GM12874 (cell line): ENCODE data around the gene ZSCAN5A.

Experiments
- TF ChIP-seq, protein P1 (sequence below): IDR thresholded peaks from 2 replicates; pipeline ENCODE4 v1.5.1; 2011; ENCODE audit warnings: low read depth, mild to moderate bottlenecking, control low read depth, low read length, moderate library complexity; ENCODE audit not compliant: insufficient read depth

ZSCAN5A gene

DNA sequence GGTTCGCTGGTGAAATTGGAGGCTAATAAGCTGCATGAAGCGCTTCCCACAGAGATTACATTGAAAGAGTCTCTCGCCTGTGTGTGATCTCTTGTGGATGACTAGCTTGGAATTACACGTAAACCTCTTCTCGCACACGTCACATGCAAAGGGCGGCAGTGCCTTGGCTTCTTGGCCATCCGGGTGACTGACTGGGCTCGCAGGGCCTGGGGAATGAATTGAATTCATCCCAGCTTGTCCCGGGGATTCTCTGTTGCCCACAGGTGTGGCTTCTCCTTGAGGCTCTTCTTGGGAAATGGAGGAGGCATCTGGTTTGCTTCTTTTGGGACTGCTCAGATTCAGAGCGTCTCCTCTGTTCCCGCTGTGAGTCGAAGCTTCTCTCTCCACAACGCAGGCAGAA is 92.8 kb downstream of the ZSCAN5A start:
- TF ChIP-seq, protein P1, sequence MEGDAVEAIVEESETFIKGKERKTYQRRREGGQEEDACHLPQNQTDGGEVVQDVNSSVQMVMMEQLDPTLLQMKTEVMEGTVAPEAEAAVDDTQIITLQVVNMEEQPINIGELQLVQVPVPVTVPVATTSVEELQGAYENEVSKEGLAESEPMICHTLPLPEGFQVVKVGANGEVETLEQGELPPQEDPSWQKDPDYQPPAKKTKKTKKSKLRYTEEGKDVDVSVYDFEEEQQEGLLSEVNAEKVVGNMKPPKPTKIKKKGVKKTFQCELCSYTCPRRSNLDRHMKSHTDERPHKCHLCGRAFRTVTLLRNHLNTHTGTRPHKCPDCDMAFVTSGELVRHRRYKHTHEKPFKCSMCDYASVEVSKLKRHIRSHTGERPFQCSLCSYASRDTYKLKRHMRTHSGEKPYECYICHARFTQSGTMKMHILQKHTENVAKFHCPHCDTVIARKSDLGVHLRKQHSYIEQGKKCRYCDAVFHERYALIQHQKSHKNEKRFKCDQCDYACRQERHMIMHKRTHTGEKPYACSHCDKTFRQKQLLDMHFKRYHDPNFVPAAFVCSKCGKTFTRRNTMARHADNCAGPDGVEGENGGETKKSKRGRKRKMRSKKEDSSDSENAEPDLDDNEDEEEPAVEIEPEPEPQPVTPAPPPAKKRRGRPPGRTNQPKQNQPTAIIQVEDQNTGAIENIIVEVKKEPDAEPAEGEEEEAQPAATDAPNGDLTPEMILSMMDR: no peak

DNA sequence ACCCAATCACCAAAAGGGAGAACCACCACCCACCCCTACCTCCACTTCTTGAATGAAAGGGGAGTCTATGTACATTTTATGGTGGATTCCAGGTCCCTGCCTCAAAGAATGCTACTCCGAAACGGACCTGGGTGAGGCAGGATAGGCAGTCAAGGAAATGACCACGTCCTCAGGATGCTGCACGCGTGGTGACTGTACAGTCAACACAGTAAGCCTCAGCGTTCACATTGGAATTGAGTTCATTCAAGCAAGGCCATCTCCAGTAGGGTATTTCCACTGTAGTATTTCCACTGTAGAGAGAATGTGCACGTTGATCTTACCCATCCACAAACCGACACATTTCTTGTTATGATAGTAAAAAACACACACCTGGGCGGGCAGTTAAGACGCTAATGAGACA is 95.7 kb downstream of the ZSCAN5A start:
- TF ChIP-seq, protein P1: no peak

DNA sequence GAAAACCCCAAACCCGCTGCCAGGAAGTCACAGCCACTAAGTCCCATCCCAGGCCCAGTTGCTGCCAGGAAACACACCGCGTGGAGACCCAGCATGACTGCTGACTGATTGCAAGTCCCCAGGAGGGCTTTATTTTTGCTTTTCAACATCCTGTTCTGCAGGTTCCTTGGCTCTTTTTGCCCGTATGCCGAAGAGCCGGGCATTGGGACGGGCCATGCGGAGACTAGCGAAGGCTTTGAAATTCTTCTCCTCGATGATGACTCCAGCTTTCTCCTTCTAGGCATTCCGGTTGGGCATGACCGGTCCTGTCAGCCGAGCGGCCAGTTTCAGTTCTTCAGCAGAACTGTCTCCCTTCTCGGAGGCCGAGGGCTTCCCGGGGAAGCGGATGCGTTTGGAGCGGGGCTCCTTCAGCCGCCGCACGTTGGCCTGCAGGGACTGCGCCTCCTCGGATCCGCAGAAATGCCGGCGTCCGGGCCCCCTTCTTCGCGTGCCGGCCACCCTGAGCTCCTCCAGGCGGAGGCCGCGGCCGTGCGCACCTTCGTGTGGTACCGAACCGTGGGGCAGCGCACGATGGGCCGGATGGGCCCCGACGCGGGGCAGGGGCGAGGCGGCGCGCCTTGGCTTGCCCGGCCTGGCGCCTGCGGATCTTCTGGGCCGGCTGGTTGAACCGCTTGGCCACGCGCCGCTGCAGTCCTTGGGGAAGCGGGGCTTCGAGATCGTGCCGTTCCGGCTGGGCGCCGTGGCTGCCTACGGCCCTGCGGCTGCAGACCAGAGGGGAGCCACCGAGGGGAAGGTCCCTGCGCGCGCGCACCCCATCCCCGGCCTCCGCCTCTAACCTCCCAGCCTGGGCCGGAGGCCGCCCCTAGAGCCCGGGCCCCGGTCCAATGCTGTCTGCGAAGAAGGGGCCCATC is 97.3 kb downstream of the ZSCAN5A start:
- TF ChIP-seq, protein P1: no peak

DNA sequence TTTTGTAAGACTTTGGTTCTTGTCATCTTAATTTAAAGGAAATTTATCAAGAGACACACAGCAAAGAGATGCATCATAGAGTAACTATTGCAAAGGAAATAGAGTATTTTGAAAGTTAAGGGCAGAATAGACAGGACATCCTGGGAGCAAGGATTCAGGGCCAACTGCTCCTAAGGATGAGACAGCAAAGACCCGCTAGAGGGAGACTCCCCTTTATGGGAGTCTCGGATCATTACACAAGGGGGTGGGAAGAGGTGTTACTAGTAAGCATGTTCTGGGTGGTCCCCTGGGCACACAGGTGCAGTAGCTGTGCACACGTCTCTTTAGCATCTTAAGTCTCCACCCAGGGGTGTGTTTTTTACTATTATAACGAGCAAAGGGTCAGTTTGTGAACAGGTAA is 102.9 kb downstream of the ZSCAN5A start:
- TF ChIP-seq, protein P1: no peak

DNA sequence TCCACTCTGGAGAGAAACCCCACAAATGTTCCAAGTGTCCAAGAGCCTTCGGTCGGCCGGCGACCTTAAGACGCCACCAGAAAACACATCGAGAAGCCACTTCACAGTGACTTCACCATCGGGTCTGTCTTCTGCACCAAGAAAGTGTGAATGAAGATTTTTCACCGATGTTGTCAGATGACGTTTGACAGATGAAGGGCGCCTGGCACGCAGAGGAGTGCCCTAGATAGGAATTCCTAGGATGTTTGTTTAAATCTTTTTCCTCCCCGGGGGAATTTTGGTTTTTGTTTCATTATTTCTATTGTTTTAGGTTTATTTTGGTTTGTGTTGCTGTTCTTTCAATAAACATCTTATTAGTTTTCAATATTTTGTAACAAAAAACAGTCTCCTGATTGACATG is 105.5 kb downstream of the ZSCAN5A start:
- TF ChIP-seq, protein P1: no peak

DNA sequence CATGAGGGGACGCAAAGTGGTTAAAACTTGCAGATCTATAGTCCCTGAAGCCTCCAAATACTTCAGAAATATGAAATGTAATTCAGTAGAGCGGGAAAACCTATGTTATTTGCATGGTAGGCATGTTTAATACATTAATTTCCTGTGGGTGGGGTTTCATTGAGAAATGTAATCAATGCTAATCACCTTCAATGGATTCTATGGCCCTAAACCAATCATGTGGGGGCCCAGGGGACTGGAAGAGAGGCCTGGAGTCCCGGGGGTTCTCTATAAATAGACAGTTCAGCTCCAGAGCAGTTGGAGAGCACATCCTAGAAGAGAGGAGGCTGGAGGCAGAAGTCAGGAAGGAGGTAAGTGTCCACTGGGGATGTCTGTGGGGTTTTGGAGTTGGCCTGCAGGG is 112.7 kb downstream of the ZSCAN5A start, which contains the start of gene ZSCAN5C:
TSS of gene ZSCAN5C (plus strand) at position 301 of the 400 bp plus-strand sequence. CDS start 3,641 bp downstream, outside the sequence.
- TF ChIP-seq, protein P1: no peak

DNA sequence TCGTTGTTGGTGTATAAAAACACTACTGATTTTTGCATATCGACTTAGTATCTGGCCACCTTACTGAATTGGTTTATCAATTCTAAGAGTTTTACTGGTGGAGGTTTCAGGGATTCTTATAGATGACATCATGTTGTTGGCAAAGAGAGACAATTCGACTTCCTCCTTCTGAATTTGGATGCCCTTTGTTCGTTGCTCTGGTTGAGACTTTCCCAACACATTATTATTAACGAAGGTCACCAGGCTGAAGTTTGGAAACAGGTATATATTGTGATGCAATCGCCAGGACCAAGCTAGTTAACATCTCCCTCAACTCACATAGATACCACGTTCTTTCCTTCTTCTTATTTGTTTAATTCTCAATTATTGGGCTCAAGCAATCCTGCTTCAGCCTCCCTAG is 115.0 kb downstream of the ZSCAN5A start:
- TF ChIP-seq, protein P1: no peak
